ENCODE data around the gene ST8SIA5.

The ST8SIA5 gene

DNA sequence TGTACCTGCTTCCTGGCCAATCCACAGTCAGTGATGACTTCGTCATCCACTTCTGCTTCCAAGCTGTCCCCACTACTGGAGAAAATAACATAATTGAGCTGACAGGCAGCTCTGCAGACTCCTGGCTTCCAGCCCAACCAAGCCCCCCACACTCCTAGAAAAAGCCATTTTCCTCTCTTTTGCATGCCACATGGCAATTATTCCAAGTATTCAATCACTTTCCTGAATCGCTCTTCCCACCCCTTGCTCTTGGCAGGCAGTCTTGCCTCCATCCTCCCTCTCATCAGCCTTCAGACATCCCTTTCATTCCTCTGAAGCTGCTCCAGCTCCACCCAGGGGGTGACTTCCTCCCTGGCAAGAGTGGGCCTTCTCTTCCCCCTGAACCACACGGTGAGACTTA, 14.3 kb upstream of the ST8SIA5 start:
- in situ Hi-C loops (cut with HindIII; ENCODE audit: low sequenced_read_pairs): no loop called here
- TF ChIP-seq, protein P1, sequence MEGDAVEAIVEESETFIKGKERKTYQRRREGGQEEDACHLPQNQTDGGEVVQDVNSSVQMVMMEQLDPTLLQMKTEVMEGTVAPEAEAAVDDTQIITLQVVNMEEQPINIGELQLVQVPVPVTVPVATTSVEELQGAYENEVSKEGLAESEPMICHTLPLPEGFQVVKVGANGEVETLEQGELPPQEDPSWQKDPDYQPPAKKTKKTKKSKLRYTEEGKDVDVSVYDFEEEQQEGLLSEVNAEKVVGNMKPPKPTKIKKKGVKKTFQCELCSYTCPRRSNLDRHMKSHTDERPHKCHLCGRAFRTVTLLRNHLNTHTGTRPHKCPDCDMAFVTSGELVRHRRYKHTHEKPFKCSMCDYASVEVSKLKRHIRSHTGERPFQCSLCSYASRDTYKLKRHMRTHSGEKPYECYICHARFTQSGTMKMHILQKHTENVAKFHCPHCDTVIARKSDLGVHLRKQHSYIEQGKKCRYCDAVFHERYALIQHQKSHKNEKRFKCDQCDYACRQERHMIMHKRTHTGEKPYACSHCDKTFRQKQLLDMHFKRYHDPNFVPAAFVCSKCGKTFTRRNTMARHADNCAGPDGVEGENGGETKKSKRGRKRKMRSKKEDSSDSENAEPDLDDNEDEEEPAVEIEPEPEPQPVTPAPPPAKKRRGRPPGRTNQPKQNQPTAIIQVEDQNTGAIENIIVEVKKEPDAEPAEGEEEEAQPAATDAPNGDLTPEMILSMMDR (IDR thresholded peaks at IDR 0.05; ENCODE audit: low read depth, low read length, missing control alignments): no peak
- peak; percentile 78 for DNase-seq (ENCODE audit: low read depth)
- no peak overlapping the region for H3K4me3 ChIP-seq (ENCODE audit: low read depth, low read length)

DNA sequence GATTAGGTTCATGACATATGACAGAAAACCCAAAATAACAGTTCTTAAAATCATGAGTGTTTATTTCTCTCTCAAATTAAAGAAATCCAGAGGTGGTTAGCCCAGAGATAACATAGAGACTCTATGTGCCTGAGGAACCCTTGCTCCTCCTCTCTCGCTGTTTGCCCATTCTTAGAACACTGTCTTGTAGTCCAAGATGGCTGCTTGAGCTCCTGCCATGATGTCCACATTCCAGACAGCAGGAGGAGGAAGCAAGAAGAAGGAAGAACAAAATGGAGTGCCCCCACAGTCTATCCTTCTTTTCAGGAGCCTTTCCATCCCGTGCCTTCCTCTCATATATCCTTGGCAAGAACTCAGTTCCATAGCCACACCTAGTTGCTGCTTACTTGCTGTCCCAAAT, 13.9 kb upstream of the ST8SIA5 start:
- TF ChIP-seq, protein P1 (IDR thresholded peaks at IDR 0.05; ENCODE audit: low read depth, low read length, missing control alignments): no peak
- no peak overlapping the region for H3K4me3 ChIP-seq (ENCODE audit: low read depth, low read length)
- in situ Hi-C loops (cut with HindIII; ENCODE audit: low sequenced_read_pairs): no loop called here
- no peak for DNase-seq (ENCODE audit: low read depth)

DNA sequence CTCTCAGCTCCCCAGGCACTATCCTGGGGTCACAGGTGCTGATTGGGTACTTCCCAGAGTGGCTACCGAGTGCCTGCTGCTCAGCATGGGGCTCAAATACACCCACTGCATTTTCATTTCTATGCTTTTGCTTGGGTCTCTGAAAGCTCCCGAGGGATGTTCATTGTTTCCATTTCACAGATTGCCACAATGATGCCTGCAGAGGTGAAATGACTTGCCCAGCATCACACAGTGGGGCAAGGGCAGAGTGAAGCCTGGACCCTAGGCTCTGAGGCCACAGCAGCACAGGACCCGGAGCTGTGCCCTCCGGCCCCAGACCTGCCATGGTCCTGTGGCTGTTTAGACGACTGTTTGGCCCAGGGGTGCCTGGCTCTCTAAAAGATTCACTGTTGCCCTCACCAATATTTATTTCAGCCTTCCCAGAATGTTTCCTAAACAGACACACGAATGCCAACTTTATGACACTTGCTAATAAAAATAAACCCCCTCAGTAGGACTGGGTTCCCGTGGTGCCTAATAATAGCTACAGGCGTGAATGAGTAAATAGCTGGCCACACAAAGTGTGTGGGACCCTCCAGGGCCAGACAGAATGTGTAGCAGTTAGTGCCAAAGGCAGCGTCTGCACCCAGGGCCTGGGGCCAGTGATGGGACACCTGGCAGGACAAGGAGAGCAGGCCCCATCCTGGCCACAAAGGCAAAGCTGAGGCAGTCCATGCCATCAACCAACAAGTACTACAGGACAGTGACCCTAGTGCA, 11.5 kb upstream of the ST8SIA5 start:
- no peak for DNase-seq (ENCODE audit: low read depth)
- TF ChIP-seq, protein P1 (IDR thresholded peaks at IDR 0.05; ENCODE audit: low read depth, low read length, missing control alignments): no peak
- in situ Hi-C loops (cut with HindIII; ENCODE audit: low sequenced_read_pairs): no loop called here
- H3K4me3 ChIP-seq (ENCODE audit: low read depth, low read length): no peak overlapping the region

DNA sequence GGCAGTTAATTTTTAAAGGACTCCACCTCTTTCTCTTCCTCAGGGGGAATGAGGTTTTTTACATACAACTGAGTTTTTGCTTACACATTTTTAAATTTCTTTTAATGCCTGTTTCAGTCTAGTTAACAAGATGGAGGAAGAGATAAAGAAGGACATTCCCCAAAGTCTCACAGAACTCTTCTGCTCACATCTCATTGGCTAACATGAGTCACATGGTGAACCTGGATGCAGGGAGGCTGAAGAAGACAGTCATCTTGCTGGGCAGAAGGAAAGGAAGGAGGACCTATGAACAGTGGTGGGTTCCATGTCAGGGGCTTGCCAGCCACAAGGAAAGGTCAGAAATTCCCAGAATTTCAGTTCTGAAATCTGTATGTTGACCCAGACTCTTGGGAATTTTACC, 10.4 kb upstream of the ST8SIA5 start:
- no peak for DNase-seq (ENCODE audit: low read depth)
- in situ Hi-C loops (cut with HindIII; ENCODE audit: low sequenced_read_pairs): no loop called here
- H3K4me3 ChIP-seq (ENCODE audit: low read depth, low read length): no peak overlapping the region
- TF ChIP-seq, protein P1 (IDR thresholded peaks at IDR 0.05; ENCODE audit: low read depth, low read length, missing control alignments): no peak

DNA sequence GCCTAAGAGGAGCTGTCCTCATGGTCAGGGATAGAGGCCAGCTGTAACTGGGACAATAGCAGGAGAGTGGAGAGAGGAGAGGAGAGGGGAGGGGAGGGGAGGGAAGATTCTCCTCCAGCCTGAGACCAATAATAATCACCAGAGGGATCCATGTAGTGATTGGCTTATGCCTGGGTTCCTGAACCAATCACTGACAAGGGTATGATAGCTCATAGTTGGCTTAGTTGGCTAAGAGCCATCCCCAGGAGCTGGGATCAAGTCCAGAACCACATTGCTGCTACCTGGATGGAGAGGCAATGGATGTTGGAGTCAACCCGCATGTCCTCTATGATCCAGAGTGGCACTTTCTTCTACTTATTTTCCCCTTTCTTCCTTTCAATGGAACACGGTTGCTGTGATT, 7.7 kb upstream of the ST8SIA5 start:
- in situ Hi-C loops (cut with HindIII; ENCODE audit: low sequenced_read_pairs): loop anchor here (5.0 kb wide), 1 partner anchor 43 kb away; no protein-coding TSS in a partner anchor
- TF ChIP-seq, protein P1 (IDR thresholded peaks at IDR 0.05; ENCODE audit: low read depth, low read length, missing control alignments): no peak
- no peak for DNase-seq (ENCODE audit: low read depth)
- no peak overlapping the region for H3K4me3 ChIP-seq (ENCODE audit: low read depth, low read length)

DNA sequence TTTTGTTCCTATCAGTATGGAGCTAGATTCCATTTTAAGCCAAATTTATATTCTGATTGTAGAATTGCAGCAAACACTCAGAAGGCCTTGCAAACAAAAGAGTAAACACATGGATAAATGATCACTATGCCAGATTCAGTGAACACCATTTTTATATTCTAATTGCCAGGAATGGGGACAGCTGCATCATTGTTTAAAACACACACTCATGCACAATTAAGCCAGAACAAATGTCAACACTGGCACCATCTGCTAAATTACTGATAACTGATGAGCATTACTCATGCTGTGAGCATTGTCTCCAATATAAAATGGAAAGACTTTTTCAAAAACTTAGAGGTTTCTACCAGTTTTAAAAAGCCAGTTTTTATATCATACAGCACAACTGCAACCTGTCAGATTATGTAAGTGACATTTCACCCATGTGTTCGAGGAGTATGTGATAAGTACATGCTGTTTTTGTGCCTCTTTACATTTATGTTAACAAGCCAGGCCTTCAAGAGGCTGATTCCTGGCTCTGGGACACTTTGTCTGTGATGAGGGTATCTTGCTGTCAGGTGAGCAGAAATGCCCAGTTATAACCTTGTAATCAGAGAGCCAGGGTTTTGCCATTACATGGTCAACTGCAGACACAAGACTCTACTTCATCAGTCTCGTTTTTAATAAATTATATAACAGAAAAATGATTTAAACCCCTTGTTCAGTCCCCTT, 4.4 kb upstream of the ST8SIA5 start:
- in situ Hi-C loops (cut with HindIII; ENCODE audit: low sequenced_read_pairs): loop anchor here (5.0 kb wide), 1 partner anchor 46 kb away; no protein-coding TSS in a partner anchor
- H3K4me3 ChIP-seq (ENCODE audit: low read depth, low read length): no peak overlapping the region
- no peak for DNase-seq (ENCODE audit: low read depth)
- TF ChIP-seq, protein P1 (IDR thresholded peaks at IDR 0.05; ENCODE audit: low read depth, low read length, missing control alignments): no peak
